Measurements from ENCODE around the gene ATG14. TPM values are rescaled to one million over a fixed set of nuclear protein-coding genes. Genes with fewer than 3 reads are reported as not detected.

The ATG14 gene
- total and polyA plus RNA-seq, 2 experiments from 2014 or later = 7.3 to 15.2 TPM

DNA sequence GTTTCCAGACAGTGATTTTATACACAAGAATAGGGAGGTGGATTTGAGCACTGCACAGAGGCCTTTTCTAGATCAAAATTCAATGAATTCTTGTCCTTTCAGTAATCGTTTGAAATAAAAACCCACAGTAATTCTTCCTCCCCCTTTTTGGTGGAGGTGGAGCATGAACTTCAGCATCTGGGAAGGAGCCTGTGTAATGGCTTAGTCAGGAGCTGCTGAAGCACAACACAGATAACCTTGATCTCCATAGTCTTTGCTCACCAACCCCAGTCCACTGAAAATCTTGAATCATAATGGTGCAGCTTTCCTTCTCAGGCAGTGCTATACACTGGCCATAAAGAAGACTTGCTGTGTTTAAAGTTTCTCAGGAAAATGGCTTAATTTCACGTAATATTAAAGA is 35.2 kb upstream of the ATG14 start (continued):
- TF ChIP-seq ZNF462 (CRISPR knock-in tag; IDR thresholded peaks at IDR 0.05) (no peak), CREB1 (CRISPR knock-in tag; IDR thresholded peaks at IDR 0.05; ENCODE audit: low read depth) (no peak), JUNB (IDR thresholded peaks at IDR 0.05; ENCODE audit: unreplicated experiment) (no peak), NANOG (IDR thresholded peaks at IDR 0.05; ENCODE audit: borderline replicate concordance) (no peak), REST (IDR thresholded peaks at IDR 0.05; ENCODE audit: unreplicated experiment) (no peak)

DNA sequence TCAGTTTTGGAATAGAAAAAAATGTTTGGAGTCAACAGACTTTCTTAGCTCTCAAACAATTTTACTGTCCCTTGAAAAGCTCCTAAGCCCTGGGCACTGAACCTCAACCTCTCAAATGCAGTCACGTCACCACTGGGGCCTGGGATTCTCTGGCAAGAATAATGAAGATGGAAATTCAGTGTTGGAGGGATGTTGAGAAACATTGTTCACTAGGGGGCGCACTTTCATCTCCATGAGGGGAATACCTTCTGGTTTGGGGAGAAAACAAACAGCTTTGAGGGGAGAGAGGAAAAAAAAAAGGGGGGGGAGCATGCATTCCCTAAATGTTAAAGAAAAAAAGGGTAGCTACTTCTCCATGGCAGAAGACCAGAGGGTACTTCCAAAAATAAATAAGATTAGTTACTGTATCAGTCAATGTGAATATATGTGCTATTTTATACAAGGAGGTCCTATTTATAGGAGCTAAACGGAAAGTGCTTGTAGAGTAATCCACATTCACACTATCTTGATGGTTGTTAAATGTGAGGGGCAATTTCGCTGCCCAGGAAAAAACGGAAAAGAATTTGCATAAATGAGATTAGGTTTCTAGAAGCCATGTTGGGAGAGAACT is 34.6 kb upstream of the ATG14 start:
- H3K4me3 Mint-ChIP-seq = no peak overlapping the region

More for the DNA sequence above, 34.6 kb upstream of the ATG14 start:
- Histone ChIP-seq H4K20me1 (replicated peaks; ENCODE audit: insufficient read depth) (no peaks in the 10 kb centered on the region), H2AFZ (no peak overlapping the region), H3K79me2 (replicated peaks; ENCODE audit: insufficient read depth) (no peaks in the 10 kb centered on the region), H3K27ac (ENCODE audit: low read depth) (no peak overlapping the region), H3K4me1 (ENCODE audit: insufficient read depth) (no peaks in the 10 kb centered on the region), H3K4me2 (no peak overlapping the region), H3F3A (replicated peaks; ENCODE audit: low read depth) (no peaks in the 10 kb centered on the region), H3K27me3 (ENCODE audit: insufficient read depth) (no peaks in the 10 kb centered on the region), H3K36me3 (ENCODE audit: insufficient read depth) (no peaks in the 10 kb centered on the region), H3K9me2 (ENCODE audit: insufficient read depth) (no peaks in the 10 kb centered on the region), H3K4me3 (no peak overlapping the region)
- ATAC-seq (peak; percentile 94), DNase-seq (ENCODE audit: low spot score) (peak; percentile 97)
- no peaks in the 10 kb centered on the region for H3K27me3 Mint-ChIP-seq (ENCODE audit: insufficient read depth, low read depth, poor library complexity)
- no peaks in the 10 kb centered on the region for H3K36me3 Mint-ChIP-seq (ENCODE audit: low read depth)
- 0 out of 3 replicates have a peak, but pooled peaks cover 2% of the 10 kb centered on the region for H3K9me3 Mint-ChIP-seq
- TF ChIP-seq NANOG (IDR thresholded peaks at IDR 0.05; ENCODE audit: borderline replicate concordance) = no peak
- TF ChIP-seq, protein P1, sequence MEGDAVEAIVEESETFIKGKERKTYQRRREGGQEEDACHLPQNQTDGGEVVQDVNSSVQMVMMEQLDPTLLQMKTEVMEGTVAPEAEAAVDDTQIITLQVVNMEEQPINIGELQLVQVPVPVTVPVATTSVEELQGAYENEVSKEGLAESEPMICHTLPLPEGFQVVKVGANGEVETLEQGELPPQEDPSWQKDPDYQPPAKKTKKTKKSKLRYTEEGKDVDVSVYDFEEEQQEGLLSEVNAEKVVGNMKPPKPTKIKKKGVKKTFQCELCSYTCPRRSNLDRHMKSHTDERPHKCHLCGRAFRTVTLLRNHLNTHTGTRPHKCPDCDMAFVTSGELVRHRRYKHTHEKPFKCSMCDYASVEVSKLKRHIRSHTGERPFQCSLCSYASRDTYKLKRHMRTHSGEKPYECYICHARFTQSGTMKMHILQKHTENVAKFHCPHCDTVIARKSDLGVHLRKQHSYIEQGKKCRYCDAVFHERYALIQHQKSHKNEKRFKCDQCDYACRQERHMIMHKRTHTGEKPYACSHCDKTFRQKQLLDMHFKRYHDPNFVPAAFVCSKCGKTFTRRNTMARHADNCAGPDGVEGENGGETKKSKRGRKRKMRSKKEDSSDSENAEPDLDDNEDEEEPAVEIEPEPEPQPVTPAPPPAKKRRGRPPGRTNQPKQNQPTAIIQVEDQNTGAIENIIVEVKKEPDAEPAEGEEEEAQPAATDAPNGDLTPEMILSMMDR (conservative IDR thresholded peaks at IDR 0.05; ENCODE audit: low read depth in 2 of 2) = peak; percentile 86 to 88
- H3K27ac Mint-ChIP-seq = no peak overlapping the region
- H3K4me1 Mint-ChIP-seq = peaks cover 7% of the 10 kb centered on the region

Measured in GM23338 (cell line).